Testis (tissue), 3 donors: ENCODE data around the gene POLR2J. TPM values are rescaled to one million over a fixed set of nuclear protein-coding genes. Genes with fewer than 3 reads are reported as not detected.

Experiments used
- DNase-seq: peaks from one replicate; pipeline ENCODE4 v3.0.0-alpha.2; 2019
- H3K27ac ChIP-seq, 2 donors: fragments of 200-600 bp; sonication (generic); one replicate each; pipeline ENCODE4 v1.5.1; 2019
- H3K27me3 ChIP-seq: fragments of 200-600 bp; sonication (generic); one replicate; pipeline ENCODE4 v1.5.1; 2019
- H3K36me3 ChIP-seq: fragments of 200-600 bp; sonication (generic); one replicate; pipeline ENCODE4 v1.5.1; 2017; ENCODE audit warnings: low read depth; ENCODE audit errors: missing control alignments
- H3K4me1 ChIP-seq: fragments of 200-600 bp; sonication (generic); one replicate; pipeline ENCODE4 v1.5.1; 2019
- H3K4me3 ChIP-seq, 2 donors: fragments of 200-600 bp; sonication (generic); one replicate each; pipeline ENCODE4 v1.5.1; 2017 to 2019
- H3K9me3 ChIP-seq: fragments of 200-600 bp; sonication (generic); one replicate; pipeline ENCODE4 v1.5.1; 2017
- POLR2A ChIP-seq: fragments of 450-650 bp; IDR thresholded peaks from one replicate; pipeline ENCODE4 v1.6.1; 2017; ENCODE audit warnings: antibody characterized with exemption, mild to moderate bottlenecking, moderate library complexity
- WGBS, 2 donors: methylation state at CpG; one replicate each; pipeline ENCODE4 v1.1.5; 2018; 5-methylcytosine and 5-hydroxymethylcytosine counted together
- intact Hi-C: fragments of 100-400 bp; cut with DNase I; formaldehyde crosslinking; loops from one replicate; pipeline ENCODE4 v1.15.1; 2023; ENCODE audit warnings: low total_unique reads
- polyA plus RNA-seq: library from polyadenylated mRNA; stranded (reverse); fragments of 350-450 nt; fragmentation: Illumina TruSeq; extraction: RNeasy Lipid Tissue Mini Kit (QIAGEN cat#74804); gene quantifications from one replicate; pipeline ENCODE4 v1.2.3, GENCODE V29; 2014; ENCODE audit warnings: low read depth, low replicate concordance; ENCODE audit not compliant: insufficient read depth
- total RNA-seq, 2 donors: library from RNA; depleted of rRNA; stranded (reverse); fragments of >200 nt; gene quantifications; one replicate each; pipeline ENCODE4 v1.2.3, GENCODE V29; 2016
- TF ChIP-seq, protein P1 (sequence below), 3 experiments: fragments of 450-650 bp in 2 of 3; fragments of 200-600 bp in 1 of 3; sonication (generic) in 1 of 3; IDR thresholded peaks; one replicate each; pipeline ENCODE4 v1.5.1; 2016 to 2019; ENCODE audit warnings: antibody characterized with exemption in 3 of 3, mild to moderate bottlenecking in 2 of 3, moderate library complexity in 1 of 3

POLR2J gene
- total and polyA plus RNA-seq, 3 donors from 2014 or later: 33.9 to 73.1 (median 46.0) TPM

DNA sequence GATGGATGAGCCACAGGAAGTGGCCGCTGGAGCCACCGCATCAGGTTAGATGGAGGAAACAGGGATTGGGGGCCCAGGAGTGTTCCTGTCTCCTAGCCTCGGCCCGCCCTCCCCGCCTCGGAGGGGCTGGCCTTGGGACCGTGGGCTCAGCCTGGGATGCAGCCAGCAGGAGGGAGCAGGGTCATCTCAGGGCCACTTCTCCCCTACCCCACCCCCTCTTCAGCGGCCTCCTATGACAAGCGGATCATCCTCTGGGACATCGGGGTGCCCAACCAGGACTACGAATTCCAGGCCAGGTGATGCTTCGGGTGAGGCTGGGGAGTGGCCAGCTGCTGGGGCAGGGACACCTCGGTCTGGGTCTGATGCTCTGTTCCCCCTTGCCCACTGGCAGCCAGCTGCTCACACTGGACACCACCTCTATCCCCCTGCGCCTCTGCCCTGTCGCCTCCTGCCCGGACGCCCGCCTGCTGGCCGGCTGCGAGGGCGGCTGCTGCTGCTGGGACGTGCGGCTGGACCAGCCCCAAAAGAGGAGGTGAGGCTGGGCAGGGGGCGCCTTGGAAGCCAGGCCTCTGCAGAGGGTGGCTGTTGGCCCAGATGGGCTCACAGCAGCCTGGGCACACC is 9.3 kb downstream of the POLR2J start:
- Histone ChIP-seq H3K36me3 (no peaks in the 10 kb centered on the region), H3K9me3 (no peaks in the 10 kb centered on the region), H3K27ac (no peak overlapping the region), H3K4me1 (peaks cover 13% of the 10 kb centered on the region), H3K4me3 (no peak overlapping the region), H3K27me3 (no peaks in the 10 kb centered on the region)
- TF ChIP-seq, protein P1, sequence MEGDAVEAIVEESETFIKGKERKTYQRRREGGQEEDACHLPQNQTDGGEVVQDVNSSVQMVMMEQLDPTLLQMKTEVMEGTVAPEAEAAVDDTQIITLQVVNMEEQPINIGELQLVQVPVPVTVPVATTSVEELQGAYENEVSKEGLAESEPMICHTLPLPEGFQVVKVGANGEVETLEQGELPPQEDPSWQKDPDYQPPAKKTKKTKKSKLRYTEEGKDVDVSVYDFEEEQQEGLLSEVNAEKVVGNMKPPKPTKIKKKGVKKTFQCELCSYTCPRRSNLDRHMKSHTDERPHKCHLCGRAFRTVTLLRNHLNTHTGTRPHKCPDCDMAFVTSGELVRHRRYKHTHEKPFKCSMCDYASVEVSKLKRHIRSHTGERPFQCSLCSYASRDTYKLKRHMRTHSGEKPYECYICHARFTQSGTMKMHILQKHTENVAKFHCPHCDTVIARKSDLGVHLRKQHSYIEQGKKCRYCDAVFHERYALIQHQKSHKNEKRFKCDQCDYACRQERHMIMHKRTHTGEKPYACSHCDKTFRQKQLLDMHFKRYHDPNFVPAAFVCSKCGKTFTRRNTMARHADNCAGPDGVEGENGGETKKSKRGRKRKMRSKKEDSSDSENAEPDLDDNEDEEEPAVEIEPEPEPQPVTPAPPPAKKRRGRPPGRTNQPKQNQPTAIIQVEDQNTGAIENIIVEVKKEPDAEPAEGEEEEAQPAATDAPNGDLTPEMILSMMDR (IDR thresholded peaks at IDR 0.05): no peak
- TF ChIP-seq POLR2A: no peak
- intact Hi-C loops: no loop called here
- 87 to 96% methylated on average over 9 to 23 of the region's 24 CpGs for WGBS, 2 donors
- no peak for DNase-seq

DNA sequence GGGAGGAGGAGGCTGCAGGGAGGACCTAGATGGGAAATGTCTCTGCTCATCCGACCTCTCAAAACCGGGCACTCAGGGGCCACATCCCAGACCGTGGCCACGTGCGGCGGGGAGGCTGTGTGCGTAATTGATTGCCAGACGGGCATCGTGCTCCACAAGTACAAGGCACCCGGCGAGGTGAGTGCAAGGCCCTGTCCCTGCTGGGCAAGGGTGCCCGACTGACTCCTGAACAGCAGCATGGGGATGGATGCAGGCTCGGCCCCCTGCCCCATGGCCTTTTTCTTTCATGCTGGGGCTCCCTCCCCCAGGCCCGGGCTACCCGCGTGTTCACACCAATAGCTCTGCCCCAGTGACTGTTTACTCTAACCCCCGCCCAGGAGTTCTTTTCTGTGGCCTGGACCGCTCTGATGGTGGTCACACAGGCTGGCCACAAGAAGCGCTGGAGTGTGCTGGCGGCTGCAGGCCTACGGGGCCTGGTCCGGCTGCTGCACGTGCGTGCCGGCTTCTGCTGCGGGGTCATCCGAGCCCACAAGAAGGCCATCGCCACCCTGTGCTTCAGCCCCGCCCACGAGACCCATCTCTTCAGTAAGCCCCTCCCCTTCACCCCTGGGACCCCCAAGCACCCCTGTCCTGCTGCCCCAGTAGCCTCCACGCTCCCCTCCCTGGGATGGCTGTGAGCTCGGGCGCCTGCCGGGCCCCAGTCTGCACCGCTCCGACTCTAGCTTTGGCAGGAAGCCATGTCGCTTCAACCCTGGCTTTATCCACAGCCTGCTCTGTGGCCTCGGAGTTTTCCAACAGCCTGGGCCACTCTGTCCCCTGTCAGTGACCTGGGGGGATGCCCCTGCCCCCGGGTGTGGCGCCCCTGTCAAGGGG is 10.0 kb downstream of the POLR2J start:
- peaks cover 19% of the 10 kb centered on the region for H3K4me1 ChIP-seq
- H3K4me3 ChIP-seq: no peak overlapping the region
- TF ChIP-seq, protein P1 (IDR thresholded peaks at IDR 0.05): no peak
- no peak for TF ChIP-seq POLR2A
- no peaks in the 10 kb centered on the region for H3K9me3 ChIP-seq
- no peak for DNase-seq
- intact Hi-C loops: no loop called here
- no peaks in the 10 kb centered on the region for H3K27me3 ChIP-seq
- no peaks in the 10 kb centered on the region for H3K36me3 ChIP-seq
- no peak overlapping the region for H3K27ac ChIP-seq
- 79 to 95% methylated on average over 16 to 39 of the region's 40 CpGs for WGBS, 2 donors

DNA sequence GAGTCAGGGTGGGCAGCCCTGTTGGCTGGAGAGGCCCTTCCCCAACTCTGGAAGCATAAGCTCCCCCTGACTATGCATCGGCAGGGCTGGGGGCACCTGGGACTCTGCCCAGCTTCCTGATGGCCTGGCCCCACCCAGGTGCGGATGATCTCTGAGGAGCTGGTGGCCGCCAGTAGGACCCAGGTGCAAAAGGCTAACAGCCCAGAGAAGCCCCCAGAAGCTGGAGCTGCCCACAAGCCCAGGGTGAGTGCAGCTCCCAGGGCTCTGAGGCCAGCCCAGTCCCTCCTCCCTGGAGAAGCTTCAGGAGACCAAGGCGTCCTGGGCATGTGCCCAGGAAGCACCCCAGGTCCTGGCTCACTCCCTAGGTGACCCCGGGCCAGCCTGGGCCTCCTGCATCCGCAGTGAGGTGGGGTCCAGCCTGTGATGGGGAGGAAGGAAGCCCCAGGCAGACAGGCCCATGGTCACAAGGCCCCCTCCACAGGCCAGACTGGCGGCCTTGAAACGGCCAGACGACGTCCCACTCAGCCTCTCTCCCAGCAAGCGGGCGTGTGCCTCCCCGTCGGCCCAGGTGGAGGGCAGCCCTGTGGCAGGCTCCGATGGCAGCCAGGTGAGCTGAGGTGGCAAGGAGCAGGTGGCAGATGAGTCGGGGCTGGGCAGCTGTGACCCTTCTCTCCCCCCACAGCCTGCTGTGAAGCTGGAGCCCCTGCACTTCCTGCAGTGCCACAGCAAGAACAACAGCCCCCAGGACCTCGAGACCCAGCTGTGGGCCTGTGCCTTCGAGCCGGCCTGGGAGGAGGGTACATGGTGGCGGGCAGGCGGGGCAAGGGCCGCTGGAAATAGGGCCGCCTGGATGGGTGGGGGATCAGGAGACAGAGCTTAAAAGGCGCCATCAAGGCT is 10.9 kb downstream of the POLR2J start:
- Histone ChIP-seq H3K4me3 (no peak overlapping the region), H3K9me3 (no peaks in the 10 kb centered on the region), H3K4me1 (peaks cover 21% of the 10 kb centered on the region), H3K36me3 (no peaks in the 10 kb centered on the region), H3K27ac (no peak overlapping the region), H3K27me3 (no peaks in the 10 kb centered on the region)
- no peak for DNase-seq
- 79 to 91% methylated on average over 12 to 24 of the region's 24 CpGs for WGBS, 2 donors
- TF ChIP-seq POLR2A: no peak
- TF ChIP-seq, protein P1 (IDR thresholded peaks at IDR 0.05): no peak
- intact Hi-C loops: no loop called here

DNA sequence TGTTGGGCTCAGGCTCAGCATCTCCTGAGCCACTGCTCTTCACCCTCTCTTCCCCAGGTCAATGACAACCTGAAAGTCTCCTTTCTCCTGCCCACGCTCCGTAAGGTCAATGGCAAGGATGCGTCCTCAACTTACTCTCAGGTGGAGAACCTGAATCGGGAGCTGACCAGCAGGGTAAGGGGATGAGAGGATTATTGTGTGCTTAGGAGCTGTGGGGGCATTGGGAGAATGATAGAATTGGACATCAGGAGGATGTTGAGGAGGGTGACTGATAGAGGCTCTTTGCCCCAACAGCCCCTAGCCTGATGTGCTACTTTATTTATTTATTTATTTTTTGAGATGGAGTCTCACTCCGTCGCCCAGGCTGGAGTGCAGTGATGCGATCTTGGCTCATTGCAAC is 12.6 kb downstream of the POLR2J start:
- peaks cover 21% of the 10 kb centered on the region for H3K4me1 ChIP-seq
- TF ChIP-seq, protein P1 (IDR thresholded peaks at IDR 0.05): no peak
- no peak for TF ChIP-seq POLR2A
- H3K27me3 ChIP-seq: no peaks in the 10 kb centered on the region
- H3K9me3 ChIP-seq: no peaks in the 10 kb centered on the region
- no peak overlapping the region for H3K27ac ChIP-seq
- WGBS, 2 donors: 83 to 87% methylated on average over 7 of the region's 7 CpGs
- no peaks in the 10 kb centered on the region for H3K36me3 ChIP-seq
- no peak for DNase-seq
- H3K4me3 ChIP-seq: no peak overlapping the region
- intact Hi-C loops: no loop called here
